Measurements from ENCODE around the gene ZNF367.

DNA sequence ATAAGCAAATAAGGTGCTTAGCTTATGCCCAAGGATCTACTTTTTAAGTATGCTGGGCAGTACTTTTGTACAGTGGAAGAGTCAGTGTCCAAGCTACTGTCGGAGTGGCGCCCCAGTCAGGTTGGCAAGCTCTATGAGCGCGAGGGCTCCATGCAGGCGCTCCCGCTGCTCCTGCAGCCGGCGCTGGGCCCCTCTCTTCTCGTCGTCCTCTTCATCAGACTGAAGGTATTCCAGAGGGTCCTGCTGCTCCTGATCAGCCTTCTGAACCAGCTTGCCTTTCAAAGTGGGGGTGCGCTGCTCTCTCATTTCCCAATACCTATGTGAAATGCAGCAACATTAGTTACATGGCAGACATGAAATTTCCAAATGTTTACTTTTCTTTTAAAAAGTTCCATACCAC lies 30.0 kb downstream of the ZNF367 start:
- no peak for TF ChIP-seq POLR2A (IDR thresholded peaks at IDR 0.05; ENCODE audit: low read depth, low read length)
- TF ChIP-seq, protein P1, sequence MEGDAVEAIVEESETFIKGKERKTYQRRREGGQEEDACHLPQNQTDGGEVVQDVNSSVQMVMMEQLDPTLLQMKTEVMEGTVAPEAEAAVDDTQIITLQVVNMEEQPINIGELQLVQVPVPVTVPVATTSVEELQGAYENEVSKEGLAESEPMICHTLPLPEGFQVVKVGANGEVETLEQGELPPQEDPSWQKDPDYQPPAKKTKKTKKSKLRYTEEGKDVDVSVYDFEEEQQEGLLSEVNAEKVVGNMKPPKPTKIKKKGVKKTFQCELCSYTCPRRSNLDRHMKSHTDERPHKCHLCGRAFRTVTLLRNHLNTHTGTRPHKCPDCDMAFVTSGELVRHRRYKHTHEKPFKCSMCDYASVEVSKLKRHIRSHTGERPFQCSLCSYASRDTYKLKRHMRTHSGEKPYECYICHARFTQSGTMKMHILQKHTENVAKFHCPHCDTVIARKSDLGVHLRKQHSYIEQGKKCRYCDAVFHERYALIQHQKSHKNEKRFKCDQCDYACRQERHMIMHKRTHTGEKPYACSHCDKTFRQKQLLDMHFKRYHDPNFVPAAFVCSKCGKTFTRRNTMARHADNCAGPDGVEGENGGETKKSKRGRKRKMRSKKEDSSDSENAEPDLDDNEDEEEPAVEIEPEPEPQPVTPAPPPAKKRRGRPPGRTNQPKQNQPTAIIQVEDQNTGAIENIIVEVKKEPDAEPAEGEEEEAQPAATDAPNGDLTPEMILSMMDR (IDR thresholded peaks at IDR 0.05; ENCODE audit: extremely low read depth in 1 of 2, insufficient read depth in 1 of 2, low read depth in 1 of 2, low read length in 2 of 2), result no peak
- TF ChIP-seq EZH2 (IDR thresholded peaks at IDR 0.05; ENCODE audit: borderline replicate concordance, low read depth, low read length, severe bottlenecking), result no peak
- no peak for TF ChIP-seq POLR2AphosphoS5 (IDR thresholded peaks at IDR 0.05; ENCODE audit: insufficient read depth, low read depth, low read length)

Measured in endothelial cell of umbilical vein (primary cell).